ENCODE results near the gene CRTC3.

- no peak for TF ChIP-seq CTCF (IDR thresholded peaks at IDR 0.05; ENCODE audit: low read depth, low read length, missing input control)
- no peak for TF ChIP-seq TAF1 (conservative IDR thresholded peaks at IDR 0.05)
- TF ChIP-seq RAD21 (IDR thresholded peaks at IDR 0.05): no peak
- no peak for TF ChIP-seq ZBTB33 (IDR thresholded peaks at IDR 0.05)
- TF ChIP-seq GABPA (IDR thresholded peaks at IDR 0.05 in 1 of 2, conservative IDR thresholded peaks at IDR 0.05 in 1 of 2): no peak
- no peak for TF ChIP-seq ATF3 (IDR thresholded peaks at IDR 0.05)
These were observed 150.7 kb downstream of the CRTC3 start for GRCh38 chr15:90680371-90680935.
